Tibial artery (tissue), 4 donors: ENCODE data around the gene POGZ.
"Not testable (repeated sequence)": the region's sequence is repeated elsewhere in the genome, so short reads cannot be mapped to it uniquely, and the experiment has no call there.

Experiments
- DNase-seq, 2 donors: peaks; one replicate each; pipeline ENCODE4 v3.0.0-alpha.2; 2019
- H3K27ac ChIP-seq, 2 donors: fragments of 200-600 bp; sonication (generic) in 1 of 2; 1 replicate in 1 of 2; 2 replicates in 1 of 2; pipeline ENCODE4 v1.5.1; 2018 to 2019; ENCODE audit warnings: mild to moderate bottlenecking in 1 of 2
- H3K27me3 ChIP-seq, 2 donors: fragments of 200-600 bp; sonication (generic) in 1 of 2; one replicate each; pipeline versions ENCODE4 v1.5.1 to v1.6.0; 2016 to 2019
- H3K36me3 ChIP-seq, 3 donors: fragments of 200-600 bp; sonication (generic) in 2 of 3; one replicate each; pipeline ENCODE4 v1.5.1; 2016 to 2019; ENCODE audit warnings: mild to moderate bottlenecking in 2 of 3
- H3K4me1 ChIP-seq, 4 donors: fragments of 200-600 bp; sonication (generic) in 2 of 4; 1 replicate in 3 of 4; 2 replicates in 1 of 4; pipeline ENCODE4 v1.5.1; 2016 to 2019
- H3K4me3 ChIP-seq, 2 donors: fragments of 200-600 bp; sonication (generic) in 1 of 2; 1 replicate in 1 of 2; 2 replicates in 1 of 2; pipeline ENCODE4 v1.5.1; 2018 to 2019; ENCODE audit warnings: mild to moderate bottlenecking in 2 of 2
- H3K9me3 ChIP-seq, 3 donors: fragments of 200-600 bp; sonication (generic) in 1 of 3; one replicate each; pipeline ENCODE4 v1.5.1; 2016 to 2019
- intact Hi-C: fragments of 100-400 bp; cut with DNase I; formaldehyde crosslinking; loops from one replicate; pipeline ENCODE4 v1.15.0; 2023; ENCODE audit warnings: low total_unique reads
- TF ChIP-seq, protein P1 (sequence below), 2 experiments: fragments of 200-600 bp in 1 of 2; fragments of 450-650 bp in 1 of 2; IDR thresholded peaks; one replicate each; pipeline ENCODE4 v1.5.1; 2017 to 2019; ENCODE audit warnings: antibody characterized with exemption in 2 of 2, mild to moderate bottlenecking in 1 of 2, moderate library complexity in 1 of 2

The POGZ gene

DNA sequence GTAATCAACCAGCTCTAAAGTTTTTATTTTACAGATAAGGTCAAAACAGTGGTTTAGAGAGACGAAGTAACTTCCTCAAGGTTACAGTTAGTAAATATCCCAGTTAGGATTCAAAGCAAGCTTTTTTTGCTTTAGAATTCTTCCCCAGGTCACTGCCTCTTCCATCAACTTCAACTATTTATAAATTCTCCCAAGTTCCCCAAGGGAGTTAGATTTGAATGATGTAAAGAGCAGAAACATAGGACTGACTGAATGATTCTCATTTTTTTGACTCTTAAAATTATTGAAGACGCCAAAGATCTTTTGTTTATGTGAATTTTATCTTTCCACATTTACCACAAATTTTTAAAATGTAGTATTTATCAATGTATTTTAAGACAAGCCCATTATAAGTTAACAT lies 4.1 kb downstream of the POGZ start:
- H3K27me3 ChIP-seq: peaks cover 0 to 3% of the 10 kb centered on the region in 2 donors
- H3K27ac ChIP-seq: peak overlapping the region; percentile 0 to 92
- H3K9me3 ChIP-seq: no peaks in the 10 kb centered on the region
- H3K4me1 ChIP-seq: peaks cover 0 to 56% (median 25%) of the 10 kb centered on the region in 4 donors
- intact Hi-C loops: loop anchor here (5.0 kb wide), 1 partner anchor 157 kb away; the partner anchor contains the start of gene SNX27
- no peak for DNase-seq
- H3K4me3 ChIP-seq: no peak overlapping the region
- TF ChIP-seq, protein P1, sequence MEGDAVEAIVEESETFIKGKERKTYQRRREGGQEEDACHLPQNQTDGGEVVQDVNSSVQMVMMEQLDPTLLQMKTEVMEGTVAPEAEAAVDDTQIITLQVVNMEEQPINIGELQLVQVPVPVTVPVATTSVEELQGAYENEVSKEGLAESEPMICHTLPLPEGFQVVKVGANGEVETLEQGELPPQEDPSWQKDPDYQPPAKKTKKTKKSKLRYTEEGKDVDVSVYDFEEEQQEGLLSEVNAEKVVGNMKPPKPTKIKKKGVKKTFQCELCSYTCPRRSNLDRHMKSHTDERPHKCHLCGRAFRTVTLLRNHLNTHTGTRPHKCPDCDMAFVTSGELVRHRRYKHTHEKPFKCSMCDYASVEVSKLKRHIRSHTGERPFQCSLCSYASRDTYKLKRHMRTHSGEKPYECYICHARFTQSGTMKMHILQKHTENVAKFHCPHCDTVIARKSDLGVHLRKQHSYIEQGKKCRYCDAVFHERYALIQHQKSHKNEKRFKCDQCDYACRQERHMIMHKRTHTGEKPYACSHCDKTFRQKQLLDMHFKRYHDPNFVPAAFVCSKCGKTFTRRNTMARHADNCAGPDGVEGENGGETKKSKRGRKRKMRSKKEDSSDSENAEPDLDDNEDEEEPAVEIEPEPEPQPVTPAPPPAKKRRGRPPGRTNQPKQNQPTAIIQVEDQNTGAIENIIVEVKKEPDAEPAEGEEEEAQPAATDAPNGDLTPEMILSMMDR (IDR thresholded peaks at IDR 0.05): no peak
- peaks cover 0 to 10% (median 6%) of the 10 kb centered on the region in 3 donors for H3K36me3 ChIP-seq

GRCh38 chr1:151447696-151448095 lies 11.6 kb downstream of the POGZ start:
- no peak for DNase-seq
- Histone ChIP-seq H3K4me3 (no peak overlapping the region), H3K9me3 (no peaks in the 10 kb centered on the region), H3K36me3 (peaks cover 0 to 4% (median under 1%) of the 10 kb centered on the region in 3 donors), H3K27me3 (no peaks in the 10 kb centered on the region), H3K4me1 (peaks cover 0 to 40% (median 19%) of the 10 kb centered on the region in 4 donors), H3K27ac (no peak overlapping the region)
- intact Hi-C loops: loop anchor here (10.0 kb wide), 2 partner anchors 87 to 287 kb away; no protein-coding TSS in a partner anchor
- TF ChIP-seq, protein P1 (IDR thresholded peaks at IDR 0.05): no peak

- intact Hi-C loops: loop anchor here (10.0 kb wide), 2 partner anchors 90 to 290 kb away; no protein-coding TSS in a partner anchor
- H3K27ac ChIP-seq: peak overlapping the region; percentile 4 to 19
These were observed 14.5 kb downstream of the POGZ start for GRCh38 chr1:151444783-151445177.

GRCh38 chr1:151443846-151444782 lies 15.2 kb downstream of the POGZ start:
- Histone ChIP-seq H3K27me3 (no peaks in the 10 kb centered on the region), H3K27ac (peak overlapping the region in 1 of 2 donors; percentile 4), H3K4me3 (no peak overlapping the region), H3K36me3 (peaks cover 0 to 12% (median 10%) of the 10 kb centered on the region in 3 donors), H3K4me1 (peaks cover 0 to 55% (median 28%) of the 10 kb centered on the region in 4 donors), H3K9me3 (no peaks in the 10 kb centered on the region)
- TF ChIP-seq, protein P1 (IDR thresholded peaks at IDR 0.05): peak; percentile 64 to 75
- peak in 1 of 2 donors; percentile 54 for DNase-seq
- intact Hi-C loops: loop anchor here (10.0 kb wide), 2 partner anchors 91 to 291 kb away; no protein-coding TSS in a partner anchor

More at GRCh38 chr1:151444783-151445177, 14.5 kb downstream of the POGZ start:
- peaks cover 0 to 48% (median 27%) of the 10 kb centered on the region in 4 donors for H3K4me1 ChIP-seq
- no peaks in the 10 kb centered on the region for H3K27me3 ChIP-seq
- DNase-seq: no peak
- H3K4me3 ChIP-seq: no peak overlapping the region
- H3K9me3 ChIP-seq: no peaks in the 10 kb centered on the region
- H3K36me3 ChIP-seq: peaks cover 0 to 7% (median 6%) of the 10 kb centered on the region in 3 donors
- TF ChIP-seq, protein P1 (IDR thresholded peaks at IDR 0.05): no peak

GRCh38 chr1:151437396-151437795 lies 21.9 kb downstream of the POGZ start:
- H3K27me3 ChIP-seq, intact Hi-C loops, H3K9me3 ChIP-seq, DNase-seq, H3K27ac ChIP-seq, H3K4me3 ChIP-seq: not testable (repeated sequence)
- Histone ChIP-seq H3K4me1 (peaks cover 0 to 73% (median 29%) of the 10 kb centered on the region in 4 donors), H3K36me3 (peaks cover 0 to 25% (median 10%) of the 10 kb centered on the region in 3 donors)

DNA sequence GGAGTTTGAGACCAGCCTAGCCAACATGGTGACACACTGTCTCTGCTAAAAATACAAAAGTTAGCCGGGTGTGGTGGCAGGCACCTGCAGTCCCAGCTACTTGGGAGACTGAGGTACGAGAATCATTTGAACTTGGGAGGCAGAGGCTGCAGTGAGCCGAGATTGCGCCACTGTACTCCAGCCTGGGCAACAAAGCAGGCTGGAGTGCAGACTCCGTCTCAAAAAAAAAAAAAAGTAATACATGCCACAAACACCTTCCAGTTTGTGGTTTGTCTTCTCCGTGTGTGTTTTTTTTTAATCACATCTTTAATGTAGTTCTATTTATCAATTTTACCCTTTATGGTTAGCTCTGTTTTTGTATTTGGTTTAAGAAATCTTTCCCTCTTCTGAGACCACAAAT lies 22.3 kb downstream of the POGZ start:
- no peak for DNase-seq

More for the DNA sequence above, 22.3 kb downstream of the POGZ start:
- H3K4me3 ChIP-seq: no peak overlapping the region
- intact Hi-C loops: no loop called here
- H3K9me3 ChIP-seq: no peaks in the 10 kb centered on the region
- no peak overlapping the region for H3K27ac ChIP-seq
- peaks cover 0 to 75% (median 29%) of the 10 kb centered on the region in 4 donors for H3K4me1 ChIP-seq
- TF ChIP-seq, protein P1 (IDR thresholded peaks at IDR 0.05): no peak
- peaks cover 0 to 25% (median 10%) of the 10 kb centered on the region in 3 donors for H3K36me3 ChIP-seq
- H3K27me3 ChIP-seq: no peaks in the 10 kb centered on the region
